ENCODE measurements around the gene MGME1.
"Not testable (repeated sequence)": the region's sequence is repeated elsewhere in the genome, so short reads cannot be mapped to it uniquely, and the experiment has no call there.

Gene MGME1

DNA sequence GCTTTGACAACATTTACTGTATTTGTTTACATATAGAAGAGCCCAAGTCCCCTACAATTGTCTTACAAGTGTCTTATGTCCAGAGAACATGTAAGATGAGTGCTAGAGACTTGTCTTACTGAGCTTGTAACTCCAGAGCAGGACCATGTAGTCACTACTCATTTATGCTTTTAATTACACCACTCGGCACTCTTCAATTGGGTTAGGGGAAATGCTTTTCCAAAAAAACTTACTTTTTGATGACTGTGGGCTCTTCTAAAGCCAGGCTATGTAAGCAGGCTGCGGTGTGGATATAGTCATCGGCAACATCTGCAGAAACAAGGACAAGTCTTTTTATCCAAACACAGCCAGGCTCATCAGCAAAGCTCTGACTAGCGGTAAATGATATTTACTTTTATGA, 18.9 kb upstream of the MGME1 start:
- peaks cover 12% of the 10 kb centered on the region for H3K4me1 Mint-ChIP-seq
- DNase-seq (no peak), ATAC-seq (no peak)
- no peak overlapping the region for H3K4me3 Mint-ChIP-seq
- H3K27me3 Mint-ChIP-seq: no peaks in the 10 kb centered on the region
- H3K9me3 Mint-ChIP-seq: no peaks in the 10 kb centered on the region
- H3K27ac Mint-ChIP-seq: no peak overlapping the region

DNA sequence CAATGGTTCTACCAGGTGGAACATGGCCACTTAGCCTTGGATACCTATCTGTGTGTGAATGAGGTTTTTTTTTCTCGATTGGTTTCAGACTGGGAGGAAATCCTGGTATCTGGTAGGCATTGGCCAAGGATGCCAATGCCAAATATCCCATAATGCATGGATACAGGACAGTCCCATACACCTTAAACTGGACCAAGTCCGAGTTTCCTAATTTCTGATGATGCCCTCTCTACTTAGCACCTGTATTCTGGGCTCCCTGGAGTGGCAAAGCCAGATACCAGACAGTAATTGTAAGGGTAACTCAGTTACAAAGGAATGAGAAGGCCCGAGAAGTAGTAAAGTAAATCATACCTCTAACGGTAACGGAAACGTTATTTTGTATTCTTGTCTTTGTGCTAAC, 18.1 kb upstream of the MGME1 start:
- Mint-ChIP-seq H3K27me3 (no peaks in the 10 kb centered on the region), H3K4me3 (no peak overlapping the region), H3K9me3 (no peaks in the 10 kb centered on the region), H3K27ac (no peak overlapping the region), H3K4me1 (peaks cover 16% of the 10 kb centered on the region)
- DNase-seq (no peak), ATAC-seq (no peak)

GRCh38 chr20:17951323-17951722, 17.5 kb upstream of the MGME1 start:
- H3K9me3 Mint-ChIP-seq: no peaks in the 10 kb centered on the region
- H3K27ac Mint-ChIP-seq: no peak overlapping the region
- H3K4me1 Mint-ChIP-seq: peaks cover 20% of the 10 kb centered on the region
- no peaks in the 10 kb centered on the region for H3K27me3 Mint-ChIP-seq
- H3K4me3 Mint-ChIP-seq: no peak overlapping the region
- no peak for DNase-seq
- ATAC-seq: no peak

DNA sequence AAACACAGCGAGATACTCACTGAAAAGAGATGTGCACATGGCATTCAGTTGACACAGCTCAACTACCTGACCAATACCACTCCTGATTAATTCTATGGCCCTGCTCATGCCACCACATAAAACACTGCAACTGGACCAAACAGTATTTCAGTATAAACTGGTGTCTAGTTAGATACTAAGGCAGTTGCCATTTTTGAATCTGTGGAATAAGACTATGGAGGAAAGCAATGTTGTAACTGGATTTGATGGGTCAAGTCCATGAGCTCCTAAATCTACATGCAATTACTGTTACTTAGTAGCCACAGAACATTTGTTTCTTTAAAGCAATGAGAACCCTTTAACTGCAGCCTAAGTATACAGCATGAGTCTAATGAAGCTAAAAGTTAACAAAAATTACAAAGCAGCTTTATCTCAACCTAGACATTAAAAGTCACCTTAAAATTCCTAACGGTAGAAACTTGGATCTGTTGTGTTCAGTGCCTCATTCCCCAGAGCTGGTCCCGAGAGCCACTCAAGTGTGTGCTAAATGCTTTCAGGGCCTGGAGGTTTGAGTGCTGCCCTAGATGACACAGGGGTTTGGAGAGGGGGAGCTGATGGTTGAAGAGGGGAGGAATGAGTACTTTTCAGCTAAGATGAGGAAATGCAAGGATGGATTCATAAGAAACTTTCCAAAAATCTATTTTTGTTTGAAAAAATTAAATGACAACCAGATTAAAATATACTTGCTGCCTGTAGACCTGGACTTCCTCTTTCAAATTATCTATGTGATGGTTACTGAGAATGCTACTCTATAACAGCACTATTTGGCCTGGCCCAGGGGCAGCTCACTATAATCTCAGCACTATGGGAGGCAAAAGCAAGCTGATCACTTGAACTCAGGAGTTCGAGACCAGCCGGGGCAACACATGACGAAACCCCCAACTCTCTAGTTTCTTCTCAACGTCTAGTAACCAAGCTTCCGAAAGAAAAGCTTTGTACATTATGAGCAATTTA, 15.8 kb upstream of the MGME1 start:
- H3K9me3 Mint-ChIP-seq: no peaks in the 10 kb centered on the region
- H3K27ac Mint-ChIP-seq: peak overlapping the region in 1 of 2 donors; percentile 49
- H3K27me3 Mint-ChIP-seq: no peaks in the 10 kb centered on the region
- peaks cover 27% of the 10 kb centered on the region for H3K4me1 Mint-ChIP-seq
- DNase-seq (no peak), ATAC-seq (no peak)
- no peak overlapping the region for H3K4me3 Mint-ChIP-seq

- ATAC-seq: no peak
- Mint-ChIP-seq H3K4me3 (no peak overlapping the region), H3K27ac (no peak overlapping the region), H3K4me1 (peaks cover 36% of the 10 kb centered on the region), H3K27me3 (no peaks in the 10 kb centered on the region), H3K9me3 (no peaks in the 10 kb centered on the region)
- DNase-seq: no peak
These were observed 14.9 kb upstream of the MGME1 start for GRCh38 chr20:17953935-17954334.

- Mint-ChIP-seq H3K27me3 (no peaks in the 10 kb centered on the region), H3K9me3 (no peaks in the 10 kb centered on the region), H3K4me1 (peaks cover 50% of the 10 kb centered on the region), H3K4me3 (no peak overlapping the region), H3K27ac (peak overlapping the region in 1 of 2 donors; percentile 4)
- DNase-seq: no peak
- no peak for ATAC-seq
These were observed 13.5 kb upstream of the MGME1 start for GRCh38 chr20:17955302-17955701.

DNA sequence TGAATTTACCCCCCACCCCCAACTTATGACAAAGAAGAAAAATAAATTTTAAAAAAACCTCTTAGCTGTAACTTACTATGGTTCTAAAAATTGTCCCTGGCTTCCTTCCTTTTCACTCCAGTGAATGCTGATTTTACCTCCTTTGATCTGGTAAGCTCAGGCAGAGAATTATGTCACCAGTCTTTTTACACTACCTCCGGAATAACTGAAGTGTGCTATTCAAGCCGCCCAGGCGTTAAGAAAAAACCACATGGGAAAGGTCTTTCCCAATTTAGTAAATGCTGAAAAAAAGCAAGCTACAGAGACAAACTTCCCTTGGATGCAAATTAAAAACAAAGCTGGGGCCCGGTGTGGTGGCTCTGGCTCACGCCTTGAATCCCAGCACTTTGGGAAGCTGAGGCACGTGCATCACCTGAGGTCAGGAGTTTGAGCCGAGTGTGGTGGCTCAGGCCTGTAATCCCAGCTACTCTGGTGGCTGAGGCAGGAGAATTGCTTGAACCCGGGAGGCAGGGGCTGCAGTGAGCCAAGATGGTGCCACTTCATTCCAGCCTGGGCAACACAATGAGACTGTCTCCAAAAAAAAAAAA, 12.6 kb upstream of the MGME1 start:
- Mint-ChIP-seq H3K27me3 (no peaks in the 10 kb centered on the region), H3K4me3 (no peak overlapping the region), H3K27ac (peak overlapping the region; percentile 48 to 57), H3K9me3 (no peaks in the 10 kb centered on the region), H3K4me1 (peaks cover 59% of the 10 kb centered on the region)
- ATAC-seq: no peak
- no peak for DNase-seq

- peaks cover 74% of the 10 kb centered on the region for H3K4me1 Mint-ChIP-seq
- no peak for DNase-seq
- ATAC-seq: no peak
- no peaks in the 10 kb centered on the region for H3K9me3 Mint-ChIP-seq
- H3K27me3 Mint-ChIP-seq: no peaks in the 10 kb centered on the region
- no peak overlapping the region for H3K4me3 Mint-ChIP-seq
- no peak overlapping the region for H3K27ac Mint-ChIP-seq
These were observed 11.1 kb upstream of the MGME1 start for GRCh38 chr20:17957505-17958363.

- DNase-seq: no peak
- Mint-ChIP-seq H3K27me3 (no peaks in the 10 kb centered on the region), H3K9me3 (no peaks in the 10 kb centered on the region), H3K4me1 (peaks cover 83% of the 10 kb centered on the region), H3K4me3 (peak overlapping the region in 1 of 2 donors; percentile 24), H3K27ac (no peak overlapping the region)
- ATAC-seq: no peak
These were observed 10.2 kb upstream of the MGME1 start for GRCh38 chr20:17958373-17959256.

GRCh38 chr20:17959257-17959627, 9.6 kb upstream of the MGME1 start:
- Mint-ChIP-seq H3K4me3 (peak overlapping the region; percentile 10 to 53), H3K4me1 (peaks cover 84% of the 10 kb centered on the region), H3K27ac (peak overlapping the region in 1 of 2 donors; percentile 6), H3K9me3 (no peaks in the 10 kb centered on the region), H3K27me3 (no peaks in the 10 kb centered on the region)
- peak; percentile 75 for ATAC-seq
- no peak for DNase-seq

DNA sequence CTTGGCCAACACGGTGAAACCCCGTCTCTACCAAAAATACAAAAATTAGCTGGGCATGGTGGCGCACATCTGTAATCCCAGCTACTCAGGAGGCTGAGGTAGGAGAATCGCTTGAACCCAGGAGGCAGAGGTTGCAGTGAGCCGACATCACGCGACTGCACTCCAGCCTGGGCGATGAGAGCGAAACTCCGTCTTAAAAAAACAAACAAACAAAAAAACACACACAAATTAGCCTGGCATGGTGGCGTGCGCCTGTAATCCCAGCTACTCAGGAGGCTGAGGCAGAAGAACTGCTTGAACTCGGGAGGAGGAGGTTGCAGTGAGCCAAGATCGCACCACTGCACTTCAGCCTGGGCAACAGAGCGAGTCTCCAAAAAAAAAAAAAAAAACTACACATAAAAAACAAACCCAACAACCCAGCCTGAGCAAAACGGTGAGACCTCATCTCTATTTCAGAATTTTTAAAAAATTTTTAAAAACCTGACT, 8.4 kb upstream of the MGME1 start:
- H3K4me3 Mint-ChIP-seq: peak overlapping the region; percentile 26 to 29
- not testable (repeated sequence) for H3K27me3 Mint-ChIP-seq, ATAC-seq, H3K9me3 Mint-ChIP-seq, DNase-seq
- peak overlapping the region; percentile 40 to 67 for H3K27ac Mint-ChIP-seq
- peaks cover 87% of the 10 kb centered on the region for H3K4me1 Mint-ChIP-seq

GRCh38 chr20:17960927-17961586, 7.8 kb upstream of the MGME1 start:
- ATAC-seq (peak; percentile 29), DNase-seq (no peak)
- no peaks in the 10 kb centered on the region for H3K9me3 Mint-ChIP-seq
- peaks cover 88% of the 10 kb centered on the region for H3K4me1 Mint-ChIP-seq
- no peaks in the 10 kb centered on the region for H3K27me3 Mint-ChIP-seq
- peak overlapping the region; percentile 40 to 56 for H3K27ac Mint-ChIP-seq
- H3K4me3 Mint-ChIP-seq: peak overlapping the region; percentile 29 to 51

DNA sequence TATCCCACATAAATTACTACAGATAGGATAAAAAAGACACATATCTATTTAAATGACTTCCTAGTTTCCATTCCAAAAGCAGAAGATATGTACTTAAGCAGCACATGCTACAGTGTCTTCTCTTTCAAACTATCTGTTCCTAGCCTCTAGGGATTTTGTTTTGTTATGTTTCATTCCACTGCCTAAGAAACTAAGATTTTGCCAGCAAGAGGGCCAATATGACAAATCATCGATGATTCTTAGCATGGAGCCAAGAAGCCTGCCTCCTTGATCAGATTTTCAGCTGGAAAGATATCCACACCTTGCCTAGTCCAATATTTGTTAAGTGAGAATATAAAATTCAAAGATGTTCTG, 7.3 kb upstream of the MGME1 start:
- Mint-ChIP-seq H3K27me3 (no peaks in the 10 kb centered on the region), H3K27ac (no peak overlapping the region), H3K4me3 (peak overlapping the region; percentile 29 to 51), H3K4me1 (peaks cover 89% of the 10 kb centered on the region), H3K9me3 (no peaks in the 10 kb centered on the region)
- ATAC-seq: no peak
- no peak for DNase-seq

DNA sequence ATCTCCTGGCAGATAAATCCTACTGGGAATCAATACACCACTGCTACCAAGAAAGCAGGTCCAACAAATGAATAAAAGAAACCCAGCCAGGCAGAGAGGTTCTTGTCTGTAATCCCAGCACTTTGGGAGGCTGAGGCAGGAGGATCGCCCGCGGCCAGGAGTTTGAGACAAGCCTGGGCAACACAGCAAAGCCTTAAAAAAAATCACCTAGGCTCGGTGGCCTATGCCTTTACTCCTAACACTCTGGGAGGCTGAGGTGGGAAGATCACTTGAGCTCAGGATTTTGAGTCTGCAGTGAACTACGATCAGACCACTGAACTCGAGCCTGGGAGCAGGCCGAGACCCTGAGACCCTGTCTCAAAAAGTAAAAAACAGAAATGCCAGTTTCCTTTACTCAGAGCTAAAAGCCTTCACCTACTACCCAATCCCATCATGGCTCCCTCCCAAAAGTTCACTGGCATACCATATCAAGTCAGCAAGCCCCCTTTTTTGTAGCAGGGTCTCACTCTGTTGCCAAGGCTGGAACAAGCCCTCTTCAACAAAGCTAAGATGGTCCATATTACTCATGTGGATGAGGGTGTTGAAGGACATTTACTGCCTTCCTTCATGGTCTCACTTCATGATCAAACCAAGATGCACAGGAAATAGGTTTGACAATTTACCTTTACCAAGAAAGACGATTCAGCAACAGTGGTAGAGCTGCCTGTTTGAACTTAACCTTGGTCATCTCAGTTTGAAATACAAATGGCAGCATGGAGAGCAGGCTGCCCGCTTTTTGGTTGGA, 5.5 kb upstream of the MGME1 start:
- Mint-ChIP-seq H3K4me3 (peak overlapping the region; percentile 79 to 89), H3K27me3 (no peaks in the 10 kb centered on the region), H3K9me3 (no peaks in the 10 kb centered on the region), H3K27ac (peak overlapping the region in 1 of 2 donors; percentile 95), H3K4me1 (peaks cover 83% of the 10 kb centered on the region)
- DNase-seq (no peak), ATAC-seq (no peak)

All from stimulated activated naive CD8-positive, alpha-beta T cell treated with anti-CD3 and anti-CD28 coated beads, Interleukin-15, amount 100 ng/mL, for 72 hours (primary cell).